Uterus (tissue), 2 donors: ENCODE measurements around the gene ARHGAP15.

Experiments
- POLR2A ChIP-seq, 2 donors: fragments of 450-650 bp; IDR thresholded peaks; one replicate each; pipeline ENCODE4 v1.6.1; 2016; ENCODE audit warnings: antibody characterized with exemption in 2 of 2, mild to moderate bottlenecking in 1 of 2, moderate library complexity in 1 of 2
- TF ChIP-seq, protein P1 (sequence below), 4 experiments: fragments of 200-600 bp in 2 of 4; fragments of 450-650 bp in 2 of 4; sonication (generic) in 2 of 4; IDR thresholded peaks; one replicate each; pipeline ENCODE4 v1.5.1; 2016 to 2019; ENCODE audit warnings: antibody characterized with exemption in 4 of 4, mild to moderate bottlenecking in 2 of 4, moderate library complexity in 1 of 4

- TF ChIP-seq, protein P1, sequence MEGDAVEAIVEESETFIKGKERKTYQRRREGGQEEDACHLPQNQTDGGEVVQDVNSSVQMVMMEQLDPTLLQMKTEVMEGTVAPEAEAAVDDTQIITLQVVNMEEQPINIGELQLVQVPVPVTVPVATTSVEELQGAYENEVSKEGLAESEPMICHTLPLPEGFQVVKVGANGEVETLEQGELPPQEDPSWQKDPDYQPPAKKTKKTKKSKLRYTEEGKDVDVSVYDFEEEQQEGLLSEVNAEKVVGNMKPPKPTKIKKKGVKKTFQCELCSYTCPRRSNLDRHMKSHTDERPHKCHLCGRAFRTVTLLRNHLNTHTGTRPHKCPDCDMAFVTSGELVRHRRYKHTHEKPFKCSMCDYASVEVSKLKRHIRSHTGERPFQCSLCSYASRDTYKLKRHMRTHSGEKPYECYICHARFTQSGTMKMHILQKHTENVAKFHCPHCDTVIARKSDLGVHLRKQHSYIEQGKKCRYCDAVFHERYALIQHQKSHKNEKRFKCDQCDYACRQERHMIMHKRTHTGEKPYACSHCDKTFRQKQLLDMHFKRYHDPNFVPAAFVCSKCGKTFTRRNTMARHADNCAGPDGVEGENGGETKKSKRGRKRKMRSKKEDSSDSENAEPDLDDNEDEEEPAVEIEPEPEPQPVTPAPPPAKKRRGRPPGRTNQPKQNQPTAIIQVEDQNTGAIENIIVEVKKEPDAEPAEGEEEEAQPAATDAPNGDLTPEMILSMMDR (IDR thresholded peaks at IDR 0.05): no peak
- TF ChIP-seq POLR2A (IDR thresholded peaks at IDR 0.05): no peak
These were observed 97.7 kb downstream of the ARHGAP15 start for GRCh38 chr2:143226714-143227541.
